H1 (cell line): ENCODE measurements around the gene PPWD1. TPM values are rescaled to one million over a fixed set of nuclear protein-coding genes. Genes with fewer than 3 reads are reported as not detected.

ENCODE experiments used
- BACH1 ChIP-seq: IDR thresholded peaks from 2 replicates; pipeline ENCODE4 v1.6.1; 2012; ENCODE audit warnings: low read length, improper control_type of control experiment
- BCL11A ChIP-seq, 2 experiments: IDR thresholded peaks; one replicate each; pipeline ENCODE4 v1.6.1; 2011; ENCODE audit warnings: low read depth in 2 of 2, low read length in 2 of 2, mild to moderate bottlenecking in 2 of 2
- CEBPB ChIP-seq: IDR thresholded peaks from 2 replicates; pipeline ENCODE4 v1.6.1; 2012; ENCODE audit warnings: low read depth, low read length
- CHD7 ChIP-seq: fragments of 300-600 bp; sonication (generic); IDR thresholded peaks from 2 replicates; pipeline ENCODE4 v1.7.1; 2012; ENCODE audit warnings: low read length, moderate library complexity, mild to moderate bottlenecking, inconsistent platforms; ENCODE audit not compliant: insufficient replicate concordance
- CREB1 ChIP-seq: IDR thresholded peaks from 2 replicates; pipeline ENCODE4 v1.6.1; 2012; ENCODE audit warnings: inconsistent platforms
- GABPA ChIP-seq: IDR thresholded peaks from 2 replicates; pipeline ENCODE4 v1.6.1; 2011; ENCODE audit warnings: mild to moderate bottlenecking, low read length, moderate library complexity, borderline replicate concordance; ENCODE audit not compliant: insufficient read depth
- HDAC6 ChIP-seq: IDR thresholded peaks from one replicate; pipeline ENCODE4 v1.7.1; 2012; ENCODE audit warnings: low read depth, mild to moderate bottlenecking, inconsistent platforms, low read length, moderate library complexity
- NRF1 ChIP-seq: IDR thresholded peaks from 2 replicates; pipeline ENCODE4 v1.6.1; 2011; ENCODE audit warnings: mild to moderate bottlenecking, low read depth, low read length, improper control_type of control experiment
- POLR2A ChIP-seq, 2 experiments: IDR thresholded peaks; 1 replicate in 1 of 2; 2 replicates in 1 of 2; pipeline ENCODE4 v1.6.1; 2011; ENCODE audit warnings: low read depth in 2 of 2, low read length in 2 of 2, mild to moderate bottlenecking in 2 of 2; ENCODE audit errors: control extremely low read depth in 1 of 2
- POLR2AphosphoS5 ChIP-seq: IDR thresholded peaks from 2 replicates; pipeline ENCODE4 v1.6.1; 2011; ENCODE audit warnings: low read depth, low read length
- RFX5 ChIP-seq: IDR thresholded peaks from 2 replicates; pipeline ENCODE4 v1.6.1; 2011; ENCODE audit warnings: low read depth, low read length, improper control_type of control experiment, borderline replicate concordance
- SP1 ChIP-seq: IDR thresholded peaks from 2 replicates; pipeline ENCODE4 v1.6.1; 2011; ENCODE audit warnings: low read depth, low read length
- TCF12 ChIP-seq: IDR thresholded peaks from 2 replicates; pipeline ENCODE4 v1.6.1; 2011; ENCODE audit warnings: low read depth, mild to moderate bottlenecking, low read length
- TEAD4 ChIP-seq: IDR thresholded peaks from 2 replicates; pipeline ENCODE4 v1.6.1; 2012; ENCODE audit warnings: low read depth, low read length, inconsistent platforms, mixed read lengths
- polyA plus RNA-seq, 7 experiments: library from polyadenylated mRNA; depleted of rRNA in 3 of 7; stranded (reverse) in 5 of 7; unstranded in 2 of 7; fragments of >200 nt in 5 of 7; fragments of 200-250 nt in 2 of 7; gene quantifications; 1 replicate in 5 of 7; 2 replicates in 1 of 7; 4 replicates in 1 of 7; pipeline versions ENCODE4 v1.2.1 to v1.2.3, GENCODE V29; 2011 to 2013; ENCODE audit warnings: missing spikeins in 2 of 7, mixed read lengths in 2 of 7
- total RNA-seq: library from RNA; stranded (reverse); fragmentation: NEBNext Ultra II Directional; extraction: Animal tissue kit (Norgen Biotek cat#: 25700); gene quantifications from 2 replicates; pipeline ENCODE4 v1.2.1, GENCODE V29; 2021

PPWD1 gene
- total and polyA plus RNA-seq, 2 of the 8 experiments (the other 6 are each of a cell fraction or from before 2014, with no cell fraction given), result 5.0 to 35.7 TPM

- TF ChIP-seq CHD7 (no peak), CEBPB (no peak), GABPA (no peak), SP1 (no peak), BCL11A (IDR thresholded peaks at IDR 0.05; ENCODE audit: low read depth in 2 of 2, low read length in 2 of 2) (no peak), HDAC6 (no peak), BACH1 (no peak), TCF12 (no peak), CREB1 (peak; percentile 80), NRF1 (peak; percentile 77), POLR2AphosphoS5 (peak; percentile 87), POLR2A (IDR thresholded peaks at IDR 0.05; ENCODE audit: control extremely low read depth in 1 of 2, low read depth in 2 of 2, low read length in 2 of 2) (peak in 1 of 2 experiments; percentile 78; a peak in 2 of 3 replicates), RFX5 (no peak), TEAD4 (no peak)
Measured at GRCh38 chr5:65624025-65624570, 61.0 kb downstream of the PPWD1 start, which contains the start of gene TRIM23 (continued).
